ENCODE measurements around the gene WNK2.

- no peak for TF ChIP-seq MAX (IDR thresholded peaks at IDR 0.05; ENCODE audit: low read depth, low read length)
- no peak for TF ChIP-seq CTCF (IDR thresholded peaks at IDR 0.05; ENCODE audit: low read depth, low read length)
Observed at GRCh38 chr9:93254806-93255493, 71.0 kb downstream of the WNK2 start.
